NOMO-1 (cell line): ENCODE data around the gene WDR48.

ENCODE experiments used
- DNase-seq, 2 experiments: peaks; one replicate each; lab custom pipeline; 2025; ENCODE audit not compliant: unreplicated experiment in 2 of 2; lab: John Stamatoyannopoulos, UW

Gene WDR48

DNA sequence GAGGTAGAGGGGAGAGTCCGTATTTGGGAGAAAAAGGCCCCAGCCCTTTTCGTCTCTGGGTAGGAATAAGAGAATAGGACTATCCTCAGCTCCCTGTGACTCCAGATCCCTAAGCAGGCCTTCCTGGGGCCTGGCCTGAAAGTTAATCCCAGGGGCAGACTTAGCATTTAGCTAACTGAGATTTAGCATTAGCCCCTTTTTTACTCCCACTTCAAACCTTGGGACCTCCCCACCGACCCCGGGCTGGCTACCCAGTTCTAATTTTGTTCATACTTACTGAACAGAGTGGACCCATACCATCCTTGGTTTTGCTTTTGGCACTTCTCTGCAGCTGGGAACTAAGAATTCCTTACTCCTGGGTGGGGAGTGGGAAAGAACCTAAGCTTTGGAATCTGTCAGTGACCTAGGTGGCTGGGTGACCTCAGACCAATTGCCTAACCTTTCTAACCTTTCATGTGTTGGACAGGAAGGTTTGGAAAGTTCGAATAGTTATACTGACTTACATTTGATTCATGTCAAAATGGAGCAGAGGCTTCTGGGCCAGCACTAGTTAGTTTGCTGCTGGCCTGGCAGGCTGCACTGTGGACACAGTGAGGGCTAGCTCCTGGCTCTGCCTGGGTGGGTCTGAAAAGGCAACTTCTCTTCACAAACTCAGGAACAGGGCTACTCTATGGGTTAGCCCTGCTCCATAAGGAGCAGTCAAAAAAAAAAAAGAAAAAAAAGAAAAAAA is 67.3 kb downstream of the WDR48 start:
- no peak for DNase-seq

DNA sequence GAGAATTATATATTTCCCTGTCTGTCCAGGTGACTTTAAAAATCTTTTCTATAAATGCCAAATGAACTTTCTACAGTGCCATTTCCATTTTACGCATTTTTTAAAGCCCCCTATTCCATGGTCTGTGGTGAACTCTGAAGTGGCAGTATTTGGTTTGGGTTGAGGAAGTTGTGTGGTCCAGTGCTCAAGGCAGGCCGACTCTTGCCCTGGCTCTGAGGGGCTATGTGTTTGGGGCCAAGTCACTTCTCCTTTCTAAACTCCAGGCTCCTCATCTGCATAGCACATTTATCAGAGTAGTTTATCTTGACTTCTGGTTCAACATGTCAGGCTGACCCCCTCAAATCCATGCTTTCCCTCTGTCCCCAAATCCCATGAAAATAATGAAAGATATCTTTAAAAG is 69.8 kb downstream of the WDR48 start:
- DNase-seq, result peak; percentile 16 to 29

DNA sequence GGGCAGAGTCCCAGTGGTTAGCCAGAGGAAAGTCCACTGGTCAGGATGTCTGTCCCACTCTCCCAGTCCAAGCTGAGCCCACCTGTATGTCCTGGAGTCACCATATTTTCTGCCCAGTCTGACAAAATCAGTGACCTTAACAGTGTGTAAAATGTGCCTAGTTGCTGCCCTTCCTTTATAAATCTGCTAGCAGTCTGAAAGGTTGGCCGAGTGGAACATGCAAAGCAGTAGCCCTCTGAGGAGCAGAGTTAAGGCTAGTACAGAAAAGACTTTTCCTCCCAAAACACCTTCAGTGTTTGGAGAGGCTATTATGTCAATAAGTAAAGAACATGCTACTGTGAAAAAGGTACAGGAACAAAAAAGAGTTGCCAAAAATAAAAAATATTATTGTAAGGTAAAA is 71.0 kb downstream of the WDR48 start:
- DNase-seq, result no peak

DNA sequence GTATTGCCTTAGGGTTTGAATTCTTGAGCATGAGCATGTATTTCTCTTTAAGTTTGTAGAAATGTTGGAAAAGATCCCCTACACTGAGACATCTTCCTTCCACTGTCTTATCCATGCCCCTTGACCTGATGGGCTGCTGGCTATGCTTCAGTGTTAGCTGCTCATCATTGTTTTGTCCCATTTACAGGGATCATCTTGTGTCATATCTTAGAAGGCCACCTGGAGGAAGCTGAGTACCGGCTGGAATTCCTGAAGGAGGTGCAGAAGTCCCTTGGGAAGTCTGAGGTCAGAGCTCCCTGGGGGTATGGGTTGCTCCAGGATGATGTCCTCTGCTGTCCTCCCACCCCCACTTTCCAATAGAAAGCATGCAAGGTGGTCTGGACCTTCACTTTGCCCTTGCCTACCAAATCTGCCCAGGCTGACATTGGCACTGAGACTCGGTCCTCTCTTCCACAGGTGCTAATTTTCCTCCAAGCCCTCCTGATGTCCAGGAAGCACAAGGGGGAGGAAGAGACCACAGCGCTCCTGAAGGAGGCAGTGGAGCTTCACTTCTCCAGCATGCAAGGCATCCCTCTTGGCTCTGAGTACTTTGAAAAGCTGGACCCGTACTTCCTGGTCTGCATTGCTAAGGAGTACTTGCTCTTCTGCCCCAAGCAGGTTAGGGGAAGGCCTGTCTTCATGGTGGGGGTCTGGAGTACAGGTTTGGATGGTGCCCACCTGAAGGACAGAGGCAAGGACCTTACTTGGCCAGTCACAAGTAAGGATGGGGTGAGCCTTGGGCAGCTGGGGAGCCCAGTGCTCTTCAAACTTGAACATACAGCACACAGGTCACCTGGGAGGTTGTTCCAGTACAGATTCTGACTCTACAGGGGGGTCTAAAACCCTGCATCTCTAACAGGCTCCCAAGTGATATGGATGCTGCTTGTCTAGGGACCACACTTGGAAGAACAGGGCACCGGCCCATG is 73.3 kb downstream of the WDR48 start:
- no peak for DNase-seq

DNA sequence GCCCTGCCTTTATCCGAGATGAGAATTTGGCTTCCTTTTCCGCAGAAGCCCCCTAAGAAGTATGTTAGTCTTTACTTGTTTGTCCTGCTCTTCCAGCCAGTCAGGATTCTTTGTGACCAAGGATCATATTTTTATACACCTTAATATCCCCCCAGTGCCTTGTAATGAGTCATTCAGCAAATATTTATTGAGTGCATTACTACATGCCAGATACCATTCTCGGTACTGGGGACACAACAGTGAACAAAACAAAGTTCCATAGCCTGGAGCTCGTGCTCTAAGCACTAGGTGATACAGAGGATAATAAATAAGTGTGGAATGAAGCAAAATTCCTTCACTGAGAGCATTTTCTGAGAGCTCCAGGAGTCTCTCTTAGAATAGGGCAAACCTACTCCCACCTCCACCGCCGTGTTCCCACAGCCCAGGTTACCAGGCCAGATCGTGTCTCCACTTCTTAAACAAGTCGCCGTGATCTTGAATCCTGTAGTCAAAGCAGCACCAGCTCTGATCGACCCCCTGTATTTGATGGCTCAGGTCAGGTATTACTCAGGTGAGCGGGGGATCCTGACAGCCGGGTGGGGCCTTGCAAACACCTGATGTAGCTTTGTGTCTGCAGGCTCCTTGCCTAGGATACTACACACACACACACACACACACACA is 74.2 kb downstream of the WDR48 start:
- DNase-seq, result no peak

DNA sequence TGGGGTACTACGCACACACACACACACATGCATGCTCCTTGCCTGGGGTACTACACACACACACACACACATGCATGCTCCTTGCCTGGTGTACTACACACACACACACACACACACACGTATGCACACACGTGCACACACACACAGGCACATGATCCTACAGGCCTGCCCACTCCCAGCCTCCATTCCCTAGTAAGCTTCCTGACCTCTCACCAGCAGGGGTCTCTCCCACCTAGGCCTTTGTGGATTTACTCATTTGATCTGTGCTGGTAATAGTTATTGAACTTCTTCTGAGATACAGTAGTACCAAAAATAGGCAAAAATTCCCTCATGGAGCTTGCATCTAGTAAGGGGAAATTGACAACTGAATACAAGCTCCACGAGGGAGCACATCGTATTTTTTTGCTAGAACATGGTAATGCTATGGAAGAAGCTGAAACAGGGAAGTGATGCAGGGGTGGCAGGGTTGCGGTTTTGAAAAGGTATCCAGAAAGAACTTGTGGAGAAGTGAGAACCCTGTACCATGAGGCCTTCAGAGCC is 74.8 kb downstream of the WDR48 start:
- DNase-seq, result peak; percentile 19 to 62

DNA sequence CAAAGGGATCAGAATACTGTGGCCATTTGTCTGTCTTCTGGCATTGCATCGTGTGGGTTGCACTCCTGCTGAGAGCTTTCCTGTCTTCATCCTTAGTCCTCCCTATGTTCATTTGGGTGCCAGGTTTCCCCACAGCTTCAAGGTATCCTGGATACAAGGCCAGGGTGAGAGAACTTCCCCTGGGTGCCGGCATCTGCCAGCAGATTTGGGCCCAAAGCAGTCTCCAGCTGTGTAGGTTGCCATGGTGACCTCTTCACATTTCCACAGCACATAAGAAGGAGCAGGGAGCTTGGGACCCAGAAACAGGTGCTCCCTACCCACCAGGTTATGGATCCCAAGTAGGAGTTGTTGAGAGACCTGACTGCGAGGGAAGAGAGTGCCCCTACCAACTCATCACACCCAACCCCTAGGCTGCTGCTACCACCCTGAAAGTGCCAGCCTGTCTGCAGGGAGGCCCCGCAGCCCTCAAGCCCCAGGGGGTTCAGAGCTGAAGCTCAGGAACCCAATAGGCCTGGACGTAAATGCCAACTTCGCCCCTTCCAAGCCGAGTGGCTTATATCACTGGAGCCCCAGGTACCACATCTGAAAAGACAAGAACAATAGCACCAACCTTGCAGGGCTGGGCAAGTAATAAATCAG is 75.6 kb downstream of the WDR48 start:
- no peak for DNase-seq

DNA sequence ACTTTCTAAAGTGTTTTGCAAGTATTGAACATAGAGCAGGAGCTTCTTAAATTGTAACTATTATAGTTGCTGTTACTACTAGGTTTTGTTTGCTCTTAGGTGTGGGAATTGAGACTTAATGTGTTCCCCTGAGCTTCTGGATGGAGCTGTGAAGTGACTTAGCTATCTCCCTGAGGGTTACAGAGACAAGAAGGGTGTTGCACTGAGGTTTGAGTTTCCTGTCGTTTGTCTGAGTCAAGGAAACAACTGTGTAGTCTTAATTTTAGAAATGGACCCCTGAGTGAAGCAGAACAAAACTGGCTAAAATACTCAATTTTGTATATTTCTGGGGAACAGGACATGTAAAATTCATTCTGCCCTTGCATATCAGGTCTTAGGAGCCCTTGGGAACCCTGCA is 76.1 kb downstream of the WDR48 start:
- no peak for DNase-seq

DNA sequence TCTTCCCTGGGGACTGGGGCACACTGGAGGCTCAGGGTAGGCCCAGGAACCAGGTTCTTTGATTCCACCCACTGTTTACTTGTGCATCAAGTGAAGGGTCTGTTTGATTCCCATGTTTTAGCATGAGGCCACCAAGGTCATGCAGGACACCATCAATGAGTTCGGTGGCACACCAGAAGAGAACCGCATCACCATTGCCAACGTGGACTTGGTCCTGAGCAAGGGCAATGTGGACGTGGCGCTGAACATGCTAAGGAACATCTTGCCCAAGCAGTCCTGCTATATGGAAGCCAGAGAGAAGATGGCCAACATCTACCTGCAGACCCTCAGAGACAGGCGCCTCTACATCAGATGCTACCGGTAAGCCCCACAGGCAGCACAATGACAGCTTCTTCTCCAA is 77.1 kb downstream of the WDR48 start:
- DNase-seq, result no peak

DNA sequence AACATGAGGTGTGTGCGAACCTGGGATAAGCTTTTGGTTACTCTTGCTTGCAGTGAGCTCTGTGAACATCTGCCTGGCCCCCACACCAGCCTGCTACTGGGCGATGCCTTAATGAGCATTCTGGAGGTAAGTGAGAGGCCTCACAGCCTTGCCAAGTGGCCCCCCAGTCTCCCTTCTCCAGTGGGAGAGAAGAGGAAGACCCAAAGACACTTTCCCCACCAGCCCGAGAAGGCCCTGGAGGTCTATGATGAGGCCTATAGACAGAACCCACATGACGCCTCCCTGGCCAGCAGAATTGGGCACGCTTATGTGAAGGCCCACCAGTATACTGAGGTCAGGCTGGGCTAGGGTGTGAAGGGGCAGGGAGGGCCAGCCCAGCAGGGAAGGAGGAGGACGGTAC is 78.2 kb downstream of the WDR48 start:
- DNase-seq, result no peak

DNA sequence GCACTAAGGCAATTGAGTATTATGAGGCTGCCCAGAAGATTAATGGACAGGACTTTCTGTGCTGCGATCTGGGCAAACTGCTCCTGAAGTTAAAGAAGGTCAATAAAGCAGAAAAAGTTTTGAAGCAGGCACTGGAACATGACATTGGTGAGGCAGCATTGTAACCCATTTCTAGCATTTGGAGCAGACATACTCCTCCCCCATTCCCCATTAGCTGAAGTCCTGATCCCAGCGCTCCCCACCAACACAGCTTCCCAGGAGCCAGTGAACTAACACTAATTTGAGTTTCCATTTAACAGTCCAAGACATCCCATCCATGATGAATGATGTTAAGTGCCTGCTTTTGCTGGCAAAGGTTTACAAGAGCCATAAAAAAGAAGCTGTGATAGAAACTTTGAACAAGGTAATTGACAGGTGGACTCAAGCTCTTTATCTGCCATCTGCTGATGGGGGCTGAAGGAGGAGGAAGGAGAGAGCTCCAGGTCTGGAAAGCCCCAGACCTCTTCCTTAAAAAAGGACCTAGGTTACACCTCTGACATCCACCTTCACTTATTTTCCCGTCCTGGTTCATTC is 79.0 kb downstream of the WDR48 start:
- DNase-seq, result no peak

DNA sequence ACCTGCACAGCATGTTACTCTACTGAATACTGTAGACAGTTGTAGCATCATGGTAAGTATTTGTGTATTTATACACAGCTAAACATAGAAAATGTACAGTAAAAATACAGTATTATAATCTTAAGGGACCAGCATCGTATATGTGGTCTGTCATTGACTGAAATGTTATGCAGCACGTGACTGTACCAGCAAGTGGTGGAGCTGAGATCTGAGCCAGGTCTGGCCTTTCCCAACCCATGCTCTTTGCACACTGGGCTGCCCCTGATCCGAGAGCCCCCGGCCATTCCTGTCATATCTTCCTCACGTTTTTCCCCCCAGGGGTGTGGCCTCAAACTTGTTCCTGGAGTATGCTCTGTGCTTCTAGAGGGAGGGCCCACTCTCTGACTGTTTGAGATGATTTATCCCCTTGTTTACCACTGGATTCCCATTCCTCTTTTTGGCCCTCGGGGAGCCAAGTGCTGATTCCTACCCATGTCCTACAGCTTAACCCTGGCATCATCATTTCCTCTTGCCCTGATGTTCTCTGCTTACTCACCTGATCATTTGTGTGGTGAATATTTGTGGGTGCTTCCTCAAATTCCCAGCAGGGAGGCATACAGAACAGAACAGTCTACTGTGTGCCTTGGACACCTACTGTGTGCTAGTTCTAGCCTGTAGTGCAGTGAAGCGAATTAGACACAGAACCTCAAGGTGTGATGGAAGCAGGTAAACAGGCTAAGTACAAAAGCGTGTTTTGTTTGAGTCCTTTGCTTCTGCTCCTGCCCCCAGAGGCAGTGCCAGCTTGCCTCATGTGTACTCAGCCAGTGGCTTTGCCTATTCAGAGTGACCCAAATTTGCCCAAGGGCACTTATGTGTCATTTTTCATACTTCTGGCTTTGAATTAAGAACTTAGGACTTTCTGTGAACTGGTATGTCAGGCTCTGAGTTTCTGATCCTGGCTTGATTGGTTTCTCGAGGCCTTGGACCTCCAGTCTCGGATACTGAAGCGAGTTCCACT is 80.6 kb downstream of the WDR48 start:
- DNase-seq, result no peak

DNA sequence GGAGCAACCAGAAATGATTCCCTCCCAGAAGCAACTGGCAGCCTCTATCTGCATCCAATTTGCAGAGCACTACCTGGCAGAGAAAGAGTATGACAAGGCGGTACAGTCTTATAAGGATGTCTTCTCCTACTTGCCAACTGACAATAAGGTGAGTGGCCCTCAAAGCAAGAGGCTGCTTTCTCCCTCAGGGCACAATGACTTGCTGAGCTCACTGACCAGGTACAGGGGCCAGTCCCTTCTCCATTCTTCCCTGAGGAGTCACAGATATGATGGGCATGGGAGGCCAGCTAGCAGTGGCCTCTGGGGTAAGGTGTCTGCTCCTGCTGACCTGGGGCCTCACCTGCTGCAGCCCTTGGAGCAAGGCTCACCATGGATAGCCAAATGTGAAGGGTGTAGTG is 81.3 kb downstream of the WDR48 start:
- DNase-seq, result no peak

DNA sequence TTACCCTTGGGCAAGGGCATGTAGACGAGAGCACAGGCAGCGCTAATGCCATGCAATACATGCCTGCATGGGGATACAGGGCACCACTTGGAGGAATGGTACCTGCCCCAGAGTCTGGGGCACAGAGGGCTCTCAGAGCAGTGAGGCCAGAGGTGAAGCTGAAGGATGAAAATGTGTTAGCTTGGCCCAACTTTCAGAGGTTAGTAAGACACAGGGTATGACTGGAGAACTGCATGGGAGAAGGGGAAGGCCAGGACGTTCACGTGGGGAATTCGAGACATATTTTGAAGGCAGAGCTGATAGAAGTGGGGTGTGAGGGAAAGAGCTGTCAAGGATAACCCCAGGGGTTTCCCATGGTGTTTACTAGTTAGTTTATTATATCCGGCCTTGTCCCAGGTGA is 82.0 kb downstream of the WDR48 start:
- DNase-seq, result no peak

DNA sequence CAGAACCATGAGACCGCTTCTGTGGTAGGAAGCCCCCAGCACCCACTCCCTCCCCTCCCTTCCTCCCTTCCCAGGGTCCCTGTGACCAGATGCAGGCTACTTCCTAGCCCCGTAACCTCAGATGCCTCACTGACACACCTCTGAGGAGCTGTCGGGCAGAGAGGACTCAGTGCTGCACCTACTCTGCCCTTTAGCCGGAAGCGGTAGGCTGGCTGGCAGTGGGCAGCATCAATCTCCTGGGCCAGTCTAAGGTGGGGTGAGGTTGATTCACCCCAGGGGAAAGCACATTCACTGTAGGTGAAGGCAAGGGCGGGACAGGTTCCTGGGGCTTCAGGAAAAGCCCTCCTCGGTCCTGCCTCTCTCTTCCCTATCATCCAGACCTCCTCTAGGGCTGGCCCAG is 82.5 kb downstream of the WDR48 start:
- no peak for DNase-seq

DNA sequence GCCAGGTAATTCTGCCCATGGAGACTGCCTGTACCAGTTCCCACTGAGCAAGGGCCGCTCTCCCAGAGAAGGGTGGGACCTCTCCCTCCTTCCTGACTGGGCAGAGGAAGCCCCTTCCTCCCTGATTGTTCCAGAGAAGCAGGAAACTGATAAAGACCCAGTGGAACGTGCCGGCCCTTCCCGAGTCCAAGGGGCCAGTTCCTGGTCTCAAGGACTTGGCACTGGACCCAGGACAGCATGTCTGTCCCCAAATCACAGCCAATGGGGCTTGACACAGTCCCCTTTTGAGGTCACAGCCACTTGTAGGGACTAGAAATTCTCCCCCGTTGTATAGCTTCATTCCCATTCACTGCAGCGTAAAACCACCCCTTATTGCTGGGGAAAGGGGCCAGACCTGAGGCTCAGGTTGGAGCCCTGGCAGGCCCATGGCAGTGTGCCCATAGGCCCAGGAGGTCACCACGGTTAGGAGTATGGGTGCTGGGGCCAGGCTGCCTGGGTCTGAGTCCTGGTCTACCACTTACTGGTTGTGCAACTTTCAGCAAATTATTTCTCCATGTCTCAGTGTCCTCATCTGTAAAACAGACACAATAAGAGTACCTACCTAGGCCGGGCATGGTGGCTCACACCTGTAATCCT is 83.5 kb downstream of the WDR48 start:
- no peak for DNase-seq

DNA sequence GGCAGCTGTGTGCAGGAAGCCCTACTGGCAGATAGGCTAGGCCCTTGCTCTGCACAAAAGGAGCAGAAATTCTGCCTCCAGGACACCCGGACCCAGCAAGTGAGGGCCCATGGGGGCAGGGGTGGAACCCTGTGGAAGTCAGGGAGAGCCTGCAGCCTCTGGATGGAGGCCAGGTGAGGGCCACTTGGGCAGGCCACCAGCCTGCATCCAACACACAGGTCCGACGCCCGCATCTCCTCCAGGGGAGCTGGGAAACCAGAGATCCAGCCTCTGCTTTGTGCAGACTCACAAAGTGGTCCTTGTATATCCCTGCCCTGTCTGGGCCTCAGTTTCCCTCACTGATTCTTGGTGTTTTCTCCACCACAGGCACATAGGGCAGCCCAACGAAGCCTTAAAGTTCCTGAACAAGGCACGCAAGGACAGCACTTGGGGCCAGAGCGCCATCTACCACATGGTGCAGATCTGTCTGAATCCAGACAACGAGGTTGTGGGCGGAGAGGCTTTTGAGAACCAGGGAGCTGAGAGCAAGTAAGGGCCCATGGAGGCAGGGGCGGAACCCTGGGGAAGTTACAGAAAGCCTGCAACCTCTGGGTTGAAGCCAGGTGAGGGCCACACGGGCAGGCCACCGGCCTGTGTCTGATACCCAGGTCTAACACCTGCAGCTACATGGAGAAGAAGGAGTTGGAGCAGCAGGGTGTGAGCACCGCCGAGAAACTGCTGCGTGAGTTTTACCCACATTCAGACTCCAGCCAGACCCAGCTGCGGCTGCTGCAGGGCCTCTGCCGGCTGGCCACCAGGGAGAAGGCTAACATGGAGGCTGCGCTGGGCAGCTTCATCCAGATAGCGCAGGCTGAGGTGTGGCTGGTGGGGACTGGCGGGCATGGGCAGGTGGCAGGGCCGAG is 85.0 kb downstream of the WDR48 start:
- no peak for DNase-seq

DNA sequence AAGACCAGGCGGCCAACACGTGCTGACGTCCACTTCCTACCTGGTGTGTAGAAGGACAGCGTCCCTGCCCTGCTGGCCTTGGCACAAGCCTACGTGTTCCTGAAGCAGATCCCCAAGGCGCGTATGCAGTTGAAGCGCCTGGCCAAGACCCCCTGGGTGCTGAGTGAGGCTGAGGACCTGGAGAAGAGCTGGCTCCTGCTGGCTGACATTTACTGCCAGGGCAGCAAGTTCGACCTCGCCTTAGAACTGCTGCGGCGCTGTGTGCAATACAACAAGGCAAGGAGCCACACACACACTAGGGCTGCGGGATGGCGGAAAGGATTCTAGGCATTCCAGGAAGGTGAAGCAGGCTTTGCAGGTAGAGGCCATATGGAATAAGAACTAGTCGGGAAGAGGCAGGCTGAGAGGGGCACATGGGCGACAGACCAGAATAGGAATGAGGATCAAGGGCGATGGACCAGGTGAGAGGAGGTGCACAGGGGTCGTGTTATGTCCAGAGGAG is 85.7 kb downstream of the WDR48 start:
- DNase-seq, result no peak
